Gastroesophageal sphincter (tissue), 3 donors: Measurements from ENCODE around the gene HNF4A.

Experiments used
- CTCF ChIP-seq, 4 experiments: fragments of 200-600 bp in 2 of 4; fragments of 450-650 bp in 2 of 4; sonication (generic) in 1 of 4; IDR thresholded peaks; one replicate each; pipeline ENCODE4 v1.5.1; 2017 to 2019; ENCODE audit warnings: antibody characterized with exemption in 4 of 4, mild to moderate bottlenecking in 2 of 4, moderate library complexity in 2 of 4
- POLR2A ChIP-seq, 2 donors: fragments of 450-650 bp; IDR thresholded peaks; one replicate each; pipeline ENCODE4 v1.6.1; 2017; ENCODE audit warnings: antibody characterized with exemption in 2 of 2, mild to moderate bottlenecking in 2 of 2, moderate library complexity in 1 of 2
- POLR2AphosphoS5 ChIP-seq: sonication (generic); formaldehyde crosslinking; IDR thresholded peaks from one replicate; pipeline ENCODE4 v1.6.1; 2017; ENCODE audit warnings: antibody characterized with exemption

GRCh38 chr20:44439318-44439717 is 83.8 kb downstream of the HNF4A start:
- TF ChIP-seq CTCF (IDR thresholded peaks at IDR 0.05), result no peak
- TF ChIP-seq POLR2AphosphoS5, result no peak
- TF ChIP-seq POLR2A (IDR thresholded peaks at IDR 0.05), result no peak
